Neuronal stem cell (in vitro differentiated cells): ENCODE data around the gene PFKP.

Experiments used
- DNase-seq: peaks from one replicate; pipeline ENCODE4 v3.0.0-alpha.2; 2013; ENCODE audit warnings: low spot score
- H2AFZ ChIP-seq: one replicate; pipeline ENCODE4 v1.6.1; 2013; ENCODE audit warnings: mild to moderate bottlenecking, low read length, inconsistent platforms
- H2AK5ac ChIP-seq: 2 replicates; pipeline ENCODE4 v1.6.1; 2013; ENCODE audit warnings: low read depth, mild to moderate bottlenecking, inconsistent platforms, low read length, moderate library complexity, mixed read lengths
- H2BK120ac ChIP-seq: 2 replicates; pipeline ENCODE4 v1.6.1; 2013; ENCODE audit warnings: low read depth, mild to moderate bottlenecking, inconsistent platforms, low read length, moderate library complexity, mixed read lengths
- H2BK12ac ChIP-seq: one replicate; pipeline ENCODE4 v1.6.1; 2013; ENCODE audit warnings: low read length, inconsistent platforms
- H2BK15ac ChIP-seq: 2 replicates; pipeline ENCODE4 v1.6.1; 2013; ENCODE audit warnings: mild to moderate bottlenecking, low read length, inconsistent platforms, mixed read lengths
- H2BK5ac ChIP-seq: one replicate; pipeline ENCODE4 v1.6.1; 2013; ENCODE audit warnings: inconsistent platforms, mild to moderate bottlenecking, low read length, moderate library complexity
- H3K14ac ChIP-seq: one replicate; pipeline ENCODE4 v1.6.1; 2013; ENCODE audit warnings: low read length, inconsistent platforms
- H3K18ac ChIP-seq: 2 replicates; pipeline ENCODE4 v1.6.1; 2013; ENCODE audit warnings: low read length, inconsistent platforms
- H3K23ac ChIP-seq: 2 replicates; pipeline ENCODE4 v1.6.1; 2013; ENCODE audit warnings: low read depth, mild to moderate bottlenecking, mixed read lengths, low read length, inconsistent platforms; ENCODE audit not compliant: poor library complexity
- H3K27ac ChIP-seq: replicated peaks from 3 replicates; pipeline ENCODE4 v1.5.1; 2013; ENCODE audit warnings: low read length, inconsistent platforms
- H3K27me3 ChIP-seq, 3 experiments: 2 replicates each; pipeline ENCODE4 v1.6.1; 2013; ENCODE audit warnings: low read length in 3 of 3, mild to moderate bottlenecking in 2 of 3, inconsistent platforms in 1 of 3, low read depth in 1 of 3, mixed read lengths in 1 of 3, moderate library complexity in 1 of 3; ENCODE audit not compliant: control insufficient read depth in 3 of 3, insufficient read depth in 3 of 3
- H3K36me3 ChIP-seq, 2 donors: replicated peaks in 1 of 2; 2 replicates each; pipeline ENCODE4 v1.6.1; 2013; ENCODE audit warnings: low read length in 2 of 2; ENCODE audit not compliant: control insufficient read depth in 2 of 2, insufficient read depth in 2 of 2
- H3K4ac ChIP-seq: 2 replicates; pipeline ENCODE4 v1.6.1; 2013; ENCODE audit warnings: inconsistent platforms, mild to moderate bottlenecking, low read length, moderate library complexity
- H3K4me1 ChIP-seq, 2 donors: 1 replicate in 1 of 2; 2 replicates in 1 of 2; pipeline ENCODE4 v1.6.1; 2013; ENCODE audit warnings: low read length in 2 of 2, low read depth in 1 of 2; ENCODE audit not compliant: control insufficient read depth in 2 of 2, insufficient read depth in 1 of 2
- H3K4me2 ChIP-seq: one replicate; pipeline ENCODE4 v1.6.1; 2013; ENCODE audit warnings: mild to moderate bottlenecking, low read length, inconsistent platforms; ENCODE audit not compliant: insufficient read depth, poor library complexity, severe bottlenecking
- H3K4me3 ChIP-seq, 2 donors: 2 replicates each; pipeline ENCODE4 v1.5.1; 2013; ENCODE audit warnings: low read length in 2 of 2, mild to moderate bottlenecking in 2 of 2, inconsistent platforms in 1 of 2, moderate library complexity in 1 of 2
- H3K79me1 ChIP-seq: one replicate; pipeline ENCODE4 v1.6.1; 2013; ENCODE audit warnings: low read depth, mild to moderate bottlenecking, inconsistent platforms, low read length, moderate library complexity
- H3K9ac ChIP-seq: one replicate; pipeline ENCODE4 v1.6.1; 2013; ENCODE audit warnings: mild to moderate bottlenecking, low read depth, low read length, inconsistent platforms; ENCODE audit not compliant: poor library complexity
- H3K9me3 ChIP-seq, 2 donors: replicated peaks in 1 of 2; 2 replicates each; pipeline versions ENCODE3 to v1.6.1; 2013; ENCODE audit warnings: low read length in 2 of 2, mild to moderate bottlenecking in 2 of 2, inconsistent platforms in 1 of 2, low read depth in 1 of 2, mixed read lengths in 1 of 2, moderate library complexity in 1 of 2; ENCODE audit not compliant: control insufficient read depth in 2 of 2, insufficient read depth in 1 of 2
- H4K8ac ChIP-seq: one replicate; pipeline ENCODE4 v1.6.1; 2013; ENCODE audit warnings: low read depth, mild to moderate bottlenecking, inconsistent platforms, low read length, moderate library complexity
- H4K91ac ChIP-seq: one replicate; pipeline ENCODE4 v1.6.1; 2013; ENCODE audit warnings: low read length, low read depth, mild to moderate bottlenecking, inconsistent platforms; ENCODE audit not compliant: poor library complexity
- WGBS, 2 donors: extraction: QIAGEN DNeasy Blood & Tissue Kit; methylation state at CpG; one replicate each; pipeline ENCODE4 v1.1.7; 2013; ENCODE audit warnings: missing lambda C conversion rate in 2 of 2, mixed read lengths in 1 of 2; ENCODE audit not compliant: insufficient read length in 2 of 2, insufficient replicate concordance in 1 of 2; ENCODE audit errors: extremely low coverage in 2 of 2; 5-methylcytosine and 5-hydroxymethylcytosine counted together

Gene PFKP

GRCh38 chr10:3139216-3139910 is 72.0 kb downstream of the PFKP start:
- no peak overlapping the region for H2BK12ac ChIP-seq
- H2BK120ac ChIP-seq = no peak overlapping the region
- no peak overlapping the region for H3K4ac ChIP-seq
- no peak overlapping the region for H4K91ac ChIP-seq
- H3K9me3 ChIP-seq = no peaks in the 10 kb centered on the region
- no peak overlapping the region for H3K18ac ChIP-seq
- peaks cover 40 to 100% of the 10 kb centered on the region in 2 donors for H3K36me3 ChIP-seq
- H3K79me1 ChIP-seq = no peaks in the 10 kb centered on the region
- H3K27ac ChIP-seq = no peak overlapping the region
- no peak overlapping the region for H2BK15ac ChIP-seq
- H3K4me2 ChIP-seq = no peak overlapping the region
- no peak overlapping the region for H3K9ac ChIP-seq
- no peak overlapping the region for H2BK5ac ChIP-seq
- no peak overlapping the region for H2AK5ac ChIP-seq
- no peak for DNase-seq
- H3K14ac ChIP-seq = no peak overlapping the region
- no peak overlapping the region for H3K4me3 ChIP-seq
- H4K8ac ChIP-seq = no peak overlapping the region
- H3K23ac ChIP-seq = no peak overlapping the region
- no CpG with 5 or more reads among the region's 10 CpGs for WGBS, 2 donors
- no peaks in the 10 kb centered on the region for H3K4me1 ChIP-seq
- H3K27me3 ChIP-seq = no peaks in the 10 kb centered on the region
- H2AFZ ChIP-seq = no peak overlapping the region

- Histone ChIP-seq H3K9ac (no peak overlapping the region), H2BK5ac (no peak overlapping the region), H4K8ac (no peak overlapping the region), H3K27me3 (no peaks in the 10 kb centered on the region), H3K79me1 (no peaks in the 10 kb centered on the region), H3K9me3 (no peaks in the 10 kb centered on the region), H4K91ac (no peak overlapping the region), H2BK15ac (no peak overlapping the region), H3K36me3 (peaks cover 38 to 100% of the 10 kb centered on the region in 2 donors), H3K14ac (no peak overlapping the region), H2AK5ac (no peak overlapping the region), H3K4me2 (no peak overlapping the region), H3K27ac (no peak overlapping the region), H2BK120ac (no peak overlapping the region), H2BK12ac (no peak overlapping the region), H3K4me3 (no peak overlapping the region), H2AFZ (no peak overlapping the region), H3K4ac (no peak overlapping the region), H3K23ac (no peak overlapping the region), H3K4me1 (no peaks in the 10 kb centered on the region), H3K18ac (no peak overlapping the region)
- WGBS, 2 donors = no CpG with 5 or more reads among the region's 9 CpGs
- DNase-seq = no peak
Observed at GRCh38 chr10:3140280-3140679, 72.9 kb downstream of the PFKP start.

- WGBS, 2 donors = no CpG with 5 or more reads among the region's 21 CpGs
- no peaks in the 10 kb centered on the region for H3K4me1 ChIP-seq
- H3K9me3 ChIP-seq = no peaks in the 10 kb centered on the region
- peak overlapping the region; percentile 10 for H3K23ac ChIP-seq
- H3K14ac ChIP-seq = no peak overlapping the region
- no peak overlapping the region for H3K4ac ChIP-seq
- H3K27ac ChIP-seq = no peak overlapping the region
- H3K79me1 ChIP-seq = no peaks in the 10 kb centered on the region
- no peak overlapping the region for H2AK5ac ChIP-seq
- H3K18ac ChIP-seq = no peak overlapping the region
- H2AFZ ChIP-seq = no peak overlapping the region
- no peak for DNase-seq
- H3K4me3 ChIP-seq = no peak overlapping the region
- no peak overlapping the region for H4K91ac ChIP-seq
- no peak overlapping the region for H4K8ac ChIP-seq
- no peak overlapping the region for H2BK12ac ChIP-seq
- H3K27me3 ChIP-seq = no peaks in the 10 kb centered on the region
- H3K4me2 ChIP-seq = no peak overlapping the region
- H3K9ac ChIP-seq = no peak overlapping the region
- H3K36me3 ChIP-seq = peaks cover 35 to 100% of the 10 kb centered on the region in 2 donors
- no peak overlapping the region for H2BK15ac ChIP-seq
- H2BK120ac ChIP-seq = no peak overlapping the region
- no peak overlapping the region for H2BK5ac ChIP-seq
Observed at GRCh38 chr10:3141351-3142005, 74.1 kb downstream of the PFKP start.

- Histone ChIP-seq H3K9ac (no peak overlapping the region), H3K4me1 (no peaks in the 10 kb centered on the region), H3K9me3 (no peaks in the 10 kb centered on the region), H3K4me3 (no peak overlapping the region), H2BK15ac (no peak overlapping the region), H3K27ac (no peak overlapping the region), H2BK120ac (no peak overlapping the region), H2BK12ac (no peak overlapping the region), H3K14ac (peak overlapping the region; percentile 49), H2BK5ac (no peak overlapping the region), H3K23ac (peak overlapping the region; percentile 36), H4K91ac (no peak overlapping the region), H3K36me3 (peaks cover 33 to 100% of the 10 kb centered on the region in 2 donors), H3K4me2 (no peak overlapping the region), H3K18ac (no peak overlapping the region), H3K79me1 (no peaks in the 10 kb centered on the region), H2AK5ac (no peak overlapping the region), H2AFZ (no peak overlapping the region), H3K4ac (no peak overlapping the region), H4K8ac (no peak overlapping the region), H3K27me3 (no peaks in the 10 kb centered on the region)
- no peak for DNase-seq
- no CpG with 5 or more reads among the region's 14 CpGs for WGBS, 2 donors
Observed at GRCh38 chr10:3142146-3142875, 75.0 kb downstream of the PFKP start.
